Fibroblast of the aortic adventitia (primary cell): Measurements from ENCODE around the gene COL1A1. TPM values are rescaled to one million over a fixed set of nuclear protein-coding genes. Genes with fewer than 3 reads are reported as not detected.

ENCODE experiments used
- DNase-seq: peaks from one replicate; pipeline ENCODE4 v3.0.0-alpha.2; 2010; ENCODE audit warnings: low read depth
- H3K4me3 ChIP-seq: 2 replicates; pipeline ENCODE4 v1.5.1; 2011; ENCODE audit warnings: low read depth, mild to moderate bottlenecking, control low read depth, low read length, moderate library complexity
- total RNA-seq: library from RNA; depleted of rRNA; stranded (reverse); fragments of >200 nt; gene quantifications from 2 replicates; pipeline ENCODE4 v1.2.3, GENCODE V29; 2012; ENCODE audit warnings: low replicate concordance
- TF ChIP-seq, protein P1 (sequence below): IDR thresholded peaks from 2 replicates; pipeline ENCODE4 v1.5.1; 2011; ENCODE audit warnings: mild to moderate bottlenecking, low read length, control low read depth, inconsistent platforms; ENCODE audit not compliant: insufficient read depth

The COL1A1 gene
- total RNA-seq, 1 donor = 2,633 TPM

DNA sequence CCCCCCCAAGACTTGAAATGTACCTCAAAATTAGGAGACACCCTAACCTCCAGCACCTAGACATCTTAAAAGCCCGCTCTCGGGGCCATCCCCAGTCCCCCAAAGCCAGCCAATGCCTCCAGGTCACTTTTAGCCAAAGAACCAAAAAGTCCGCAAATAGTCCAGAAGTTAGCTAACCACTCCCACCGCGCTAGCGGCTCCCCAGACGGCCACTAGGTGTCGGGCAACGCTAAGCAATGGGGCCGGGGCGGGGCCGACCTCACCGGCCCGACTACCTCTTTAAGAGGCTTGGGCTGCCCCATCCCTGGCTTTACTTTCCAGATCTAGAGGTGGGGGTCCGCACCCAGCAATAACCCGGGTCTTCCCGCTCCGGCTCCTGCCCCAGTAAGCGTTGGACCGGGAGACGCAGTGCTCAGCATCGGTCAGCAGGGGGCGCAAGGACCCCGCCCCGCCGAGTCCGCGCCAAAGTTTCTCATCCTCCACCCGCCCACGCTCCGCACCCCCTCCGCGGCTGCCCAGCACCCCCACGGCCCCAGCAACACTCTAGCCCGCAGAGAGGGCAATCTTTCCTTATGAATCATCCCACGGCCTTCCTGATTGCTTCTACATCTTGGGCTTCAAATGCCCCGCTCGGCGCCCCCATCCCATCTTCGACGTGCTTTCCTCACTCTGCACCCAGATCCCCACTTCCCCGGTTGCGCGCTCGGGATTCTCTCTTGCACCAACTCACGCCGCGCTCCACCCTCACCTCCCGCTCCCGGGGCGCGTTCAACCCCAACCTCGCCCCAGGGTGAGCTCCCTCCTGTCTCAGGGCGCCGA lies 765 bp downstream of the COL1A1 start:
- TF ChIP-seq, protein P1, sequence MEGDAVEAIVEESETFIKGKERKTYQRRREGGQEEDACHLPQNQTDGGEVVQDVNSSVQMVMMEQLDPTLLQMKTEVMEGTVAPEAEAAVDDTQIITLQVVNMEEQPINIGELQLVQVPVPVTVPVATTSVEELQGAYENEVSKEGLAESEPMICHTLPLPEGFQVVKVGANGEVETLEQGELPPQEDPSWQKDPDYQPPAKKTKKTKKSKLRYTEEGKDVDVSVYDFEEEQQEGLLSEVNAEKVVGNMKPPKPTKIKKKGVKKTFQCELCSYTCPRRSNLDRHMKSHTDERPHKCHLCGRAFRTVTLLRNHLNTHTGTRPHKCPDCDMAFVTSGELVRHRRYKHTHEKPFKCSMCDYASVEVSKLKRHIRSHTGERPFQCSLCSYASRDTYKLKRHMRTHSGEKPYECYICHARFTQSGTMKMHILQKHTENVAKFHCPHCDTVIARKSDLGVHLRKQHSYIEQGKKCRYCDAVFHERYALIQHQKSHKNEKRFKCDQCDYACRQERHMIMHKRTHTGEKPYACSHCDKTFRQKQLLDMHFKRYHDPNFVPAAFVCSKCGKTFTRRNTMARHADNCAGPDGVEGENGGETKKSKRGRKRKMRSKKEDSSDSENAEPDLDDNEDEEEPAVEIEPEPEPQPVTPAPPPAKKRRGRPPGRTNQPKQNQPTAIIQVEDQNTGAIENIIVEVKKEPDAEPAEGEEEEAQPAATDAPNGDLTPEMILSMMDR = peak; percentile 70

DNA sequence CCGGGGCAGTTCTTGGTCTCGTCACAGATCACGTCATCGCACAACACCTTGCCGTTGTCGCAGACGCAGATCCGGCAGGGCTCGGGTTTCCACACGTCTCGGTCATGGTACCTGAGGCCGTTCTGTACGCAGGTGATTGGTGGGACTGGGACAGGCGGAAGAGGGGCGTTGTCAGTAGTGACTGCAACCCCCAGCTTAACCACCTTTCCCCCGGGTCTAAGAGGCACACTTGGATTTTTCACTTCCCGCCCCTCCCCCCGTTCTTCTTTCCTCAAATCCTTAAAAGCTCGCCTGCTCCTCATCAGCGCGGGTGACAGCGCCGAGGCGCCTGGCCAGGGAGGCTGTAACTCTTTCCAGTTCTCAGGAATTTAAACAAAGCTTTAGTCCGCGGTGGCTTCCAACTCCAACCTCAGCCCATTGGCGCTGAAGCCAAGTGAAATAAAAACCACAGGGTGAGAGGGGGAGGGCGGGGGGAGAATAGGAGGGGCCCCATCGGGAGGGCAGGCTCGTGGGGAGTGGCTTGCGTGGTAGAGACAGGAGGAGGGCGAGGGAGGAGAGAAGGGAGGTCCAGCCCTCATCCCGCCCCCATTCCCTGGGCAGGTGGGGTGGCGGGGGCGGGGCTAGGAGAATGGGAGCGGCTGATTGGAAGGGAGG lies 1.5 kb downstream of the COL1A1 start:
- H3K4me3 ChIP-seq = peak overlapping the region; percentile 73
- TF ChIP-seq, protein P1 = no peak
- peak; percentile 99 for DNase-seq

More for the DNA sequence above, 765 bp downstream of the COL1A1 start:
- DNase-seq = peak; percentile 93
- H3K4me3 ChIP-seq = peak overlapping the region; percentile 73

DNA sequence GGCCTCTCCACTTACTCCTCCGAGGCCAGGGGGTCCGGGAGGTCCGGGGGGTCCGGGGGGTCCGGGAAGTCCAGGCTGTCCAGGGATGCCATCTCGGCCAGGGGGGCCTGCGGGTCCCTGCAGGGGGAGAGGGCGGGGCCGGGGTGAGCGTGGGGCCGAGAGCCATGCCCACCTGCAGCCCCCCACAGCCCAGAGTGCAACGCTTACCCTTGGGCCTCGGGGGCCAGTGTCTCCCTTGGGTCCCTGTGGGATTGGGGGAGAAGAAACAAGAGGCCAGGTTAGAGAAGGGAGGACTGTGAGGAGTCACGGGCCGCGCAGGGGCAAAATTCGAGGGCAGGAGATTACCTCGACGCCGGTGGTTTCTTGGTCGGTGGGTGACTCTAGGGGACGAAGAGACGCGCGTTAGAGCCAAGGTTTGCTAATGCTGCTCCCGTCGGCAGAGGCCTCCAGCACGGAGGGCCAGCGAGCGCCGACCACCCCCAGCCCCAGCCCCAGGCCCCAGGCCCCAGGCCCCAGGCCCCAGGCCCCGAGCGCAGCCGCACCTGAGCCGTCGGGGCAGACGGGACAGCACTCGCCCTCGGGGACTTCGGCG lies 2.1 kb downstream of the COL1A1 start:
- peak overlapping the region; percentile 73 for H3K4me3 ChIP-seq
- peak; percentile 39 for DNase-seq
- TF ChIP-seq, protein P1 = no peak

DNA sequence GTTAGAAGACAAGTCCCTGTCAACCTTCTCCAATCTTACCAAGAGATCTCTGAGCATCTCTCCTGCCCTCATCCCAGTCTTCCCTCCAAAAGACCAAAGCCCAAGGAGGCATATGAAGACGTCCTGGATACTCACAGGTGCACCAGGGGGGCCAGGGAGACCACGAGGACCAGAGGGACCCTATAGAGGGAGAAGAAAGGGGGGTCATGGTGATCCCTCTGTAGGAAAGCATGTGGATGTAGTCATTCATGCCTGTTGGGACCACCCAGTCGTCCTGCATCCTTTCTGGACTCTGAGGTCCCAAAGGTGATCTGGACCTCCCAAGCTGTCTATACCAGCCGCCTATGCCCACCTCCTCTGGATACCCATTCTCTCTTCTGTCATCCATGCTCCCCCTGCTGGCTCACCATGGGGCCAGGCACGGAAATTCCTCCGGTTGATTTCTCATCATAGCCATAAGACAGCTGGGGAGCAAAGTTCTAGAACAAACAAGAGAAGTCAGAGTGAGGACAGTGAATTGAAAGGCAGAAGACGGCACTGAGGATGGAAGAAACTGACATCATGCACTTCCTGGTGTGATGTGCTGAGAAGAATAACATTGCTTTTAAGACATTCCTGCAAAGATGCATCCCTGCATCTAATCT lies 3.3 kb downstream of the COL1A1 start:
- peak; percentile 70 for DNase-seq
- peak overlapping the region; percentile 73 for H3K4me3 ChIP-seq
- TF ChIP-seq, protein P1 = peak; percentile 73

DNA sequence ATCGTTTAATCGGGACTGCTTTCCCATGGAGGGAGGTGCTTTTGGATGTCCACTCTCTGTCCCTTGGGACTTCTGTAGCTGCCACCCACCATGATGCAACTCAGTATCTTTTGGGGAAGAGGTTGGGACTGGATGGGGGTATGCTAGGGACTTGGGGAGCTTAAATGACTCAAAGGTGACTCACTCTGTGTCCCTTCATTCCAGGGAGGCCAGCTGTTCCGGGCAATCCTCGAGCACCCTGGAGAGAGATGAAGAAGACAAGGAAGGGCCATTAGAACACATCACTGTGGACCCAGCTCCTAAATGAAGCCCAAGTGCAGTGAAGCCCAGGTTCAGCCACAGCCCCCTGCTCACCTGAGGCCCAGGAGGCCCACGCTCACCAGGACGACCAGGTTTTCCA lies 4.6 kb downstream of the COL1A1 start:
- H3K4me3 ChIP-seq = peak overlapping the region; percentile 73
- peak; percentile 78 for DNase-seq
- TF ChIP-seq, protein P1 = no peak

DNA sequence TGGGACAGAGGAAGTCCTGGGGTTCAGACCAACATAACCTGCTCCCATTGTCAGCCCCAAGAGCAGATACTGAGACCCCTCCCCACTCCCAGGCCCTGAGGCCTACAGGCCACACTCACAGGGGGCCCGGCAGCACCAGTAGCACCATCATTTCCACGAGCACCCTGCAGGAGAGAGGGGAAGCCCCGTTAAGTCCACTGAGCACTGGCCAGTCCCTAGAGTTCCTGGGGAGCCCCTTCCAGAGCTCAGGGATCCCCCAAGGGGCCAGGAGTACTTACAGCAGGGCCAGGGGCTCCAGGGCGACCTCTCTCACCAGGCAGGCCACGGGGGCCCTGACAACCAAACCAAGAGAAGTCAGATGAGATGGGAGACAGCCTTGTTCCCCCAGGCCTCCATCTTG lies 5.4 kb downstream of the COL1A1 start:
- DNase-seq = peak; percentile 27
- TF ChIP-seq, protein P1 = no peak
- peak overlapping the region; percentile 73 for H3K4me3 ChIP-seq
